Heart right ventricle (tissue), 16 donors: ENCODE data around the gene TMEM52. TPM values are rescaled to one million over a fixed set of nuclear protein-coding genes. Genes with fewer than 3 reads are reported as not detected.

Source experiments
- ATAC-seq, 8 donors: fragments of 200-7000 bp; cut with Tn5 transposase; one replicate each; pipeline ENCODE4 v1.9.1; 2020; ENCODE audit warnings: mild to moderate bottlenecking in 8 of 8, moderate library complexity in 8 of 8, moderate number of reproducible peaks in 1 of 8
- DNase-seq, 2 donors: peaks; one replicate each; pipeline ENCODE4 v3.0.0-alpha.2; 2020
- H3K27ac ChIP-seq, 10 donors: fragments of 200-600 bp; sonication (generic) in 2 of 10; one replicate each; pipeline versions ENCODE4 v1.5.0 to v1.8.0; 2020 to 2022; ENCODE audit warnings: mild to moderate bottlenecking in 3 of 10
- H3K27me3 ChIP-seq, 7 donors: fragments of 200-600 bp; one replicate each; pipeline ENCODE4 v1.8.0; 2021 to 2022; ENCODE audit warnings: mild to moderate bottlenecking in 2 of 7
- H3K36me3 ChIP-seq, 9 donors: fragments of 200-600 bp; sonication (generic) in 1 of 9; one replicate each; pipeline versions ENCODE4 v1.5.0 to v1.8.0; 2020 to 2022; ENCODE audit warnings: mild to moderate bottlenecking in 2 of 9
- H3K4me1 ChIP-seq, 9 donors: fragments of 200-600 bp; sonication (generic) in 1 of 9; one replicate each; pipeline versions ENCODE4 v1.5.0 to v1.8.0; 2020 to 2022; ENCODE audit warnings: mild to moderate bottlenecking in 4 of 9
- H3K4me3 ChIP-seq, 10 donors: fragments of 200-600 bp; sonication (generic) in 2 of 10; one replicate each; pipeline versions ENCODE4 v1.5.0 to v1.8.0; 2020 to 2022; ENCODE audit warnings: mild to moderate bottlenecking in 7 of 10, moderate library complexity in 2 of 10
- H3K9me3 ChIP-seq, 11 donors: fragments of 200-600 bp in 10 of 11; sonication (generic) in 2 of 11; one replicate each; pipeline versions ENCODE4 v1.5.0 to v1.8.0; 2013 to 2022; ENCODE audit warnings: mild to moderate bottlenecking in 2 of 11, control low read depth in 1 of 11, moderate library complexity in 1 of 11
- WGBS, 2 donors: extraction: QIAGEN DNeasy Blood & Tissue Kit; methylation state at CpG; one replicate each; pipeline ENCODE4 v1.1.7; 2013; ENCODE audit warnings: inconsistent platforms in 1 of 2; 5-methylcytosine and 5-hydroxymethylcytosine counted together
- intact Hi-C, 10 donors: fragments of 100-400 bp; cut with DNase I; formaldehyde crosslinking; loops; one replicate each; pipeline versions ENCODE4 v1.11.1 to v1.14.2; 2022
- polyA plus RNA-seq, 2 donors: library from polyadenylated mRNA; stranded (reverse); fragments of 200-250 nt; gene quantifications; one replicate each; pipeline ENCODE4 v1.2.3, GENCODE V29; 2013
- total RNA-seq, 10 donors: library from RNA; stranded (reverse); fragmentation: NEBNext Ultra II Directional in 3 of 10; extraction: Animal tissue kit (Norgen Biotek cat#: 25700) in 3 of 10; gene quantifications; one replicate each; pipeline versions ENCODE4 v1.2.1 to v1.2.4, GENCODE V29; 2021 to 2023
- TF ChIP-seq, protein P1 (sequence below), 9 donors: fragments of 200-600 bp; sonication (generic) in 2 of 9; IDR thresholded peaks; one replicate each; pipeline versions ENCODE4 v1.5.0 to v1.8.0; 2021 to 2022; ENCODE audit warnings: antibody characterized with exemption in 9 of 9, mild to moderate bottlenecking in 5 of 9, moderate library complexity in 1 of 9
- donor health status: Arrhythmogenic right ventricular cardiomyopathy.
- donor health status: ischemic (EF 13 %, LVEDD 7.1; RV severe dilation, severe dysfunction).
- donor health status: healthy with polysubstance abuse.
- donor health status: DM: no; HTN: yes; CAD: no.
- donor health status: DM: no; HTN: no; CAD: no.
- donor health status: ischemic (EF 25% LVEDD 6.9; RV normal size, moderate dysfunction).
- donor health status: ischemic (EF 25% LVEDD 5.7; RV mildly dilated, moderate dysfunction).
- donor health status: healthy.
- donor health status: DM: yes; HTN: yes; CAD: no.
- donor health status: Ischemic cardiomyopathy.
- donor health status: ischemic (EF 35%, LVEDD 5.7; RV mildly dilated, moderate dysfunction).
- donor health status: nonischemic (EF 11% LVEDD 7.7; RV severe dilation, severe dysfunction).
- donor health status: DM: yes; HTN: yes; CAD: no.
- donor health status: PGD.
- donor health status: ischemic (EF 29% LVEDD 5.4; RV normal size, mild dysfunction).
- donor health status: nonischemic (EF 23%, LVEDD 6.1; RV moderate dilation, normal function).

The TMEM52 gene
- total and polyA plus RNA-seq, 12 donors: 0.58 to 11.5 (median 1.9) TPM; not detected in 2

DNA sequence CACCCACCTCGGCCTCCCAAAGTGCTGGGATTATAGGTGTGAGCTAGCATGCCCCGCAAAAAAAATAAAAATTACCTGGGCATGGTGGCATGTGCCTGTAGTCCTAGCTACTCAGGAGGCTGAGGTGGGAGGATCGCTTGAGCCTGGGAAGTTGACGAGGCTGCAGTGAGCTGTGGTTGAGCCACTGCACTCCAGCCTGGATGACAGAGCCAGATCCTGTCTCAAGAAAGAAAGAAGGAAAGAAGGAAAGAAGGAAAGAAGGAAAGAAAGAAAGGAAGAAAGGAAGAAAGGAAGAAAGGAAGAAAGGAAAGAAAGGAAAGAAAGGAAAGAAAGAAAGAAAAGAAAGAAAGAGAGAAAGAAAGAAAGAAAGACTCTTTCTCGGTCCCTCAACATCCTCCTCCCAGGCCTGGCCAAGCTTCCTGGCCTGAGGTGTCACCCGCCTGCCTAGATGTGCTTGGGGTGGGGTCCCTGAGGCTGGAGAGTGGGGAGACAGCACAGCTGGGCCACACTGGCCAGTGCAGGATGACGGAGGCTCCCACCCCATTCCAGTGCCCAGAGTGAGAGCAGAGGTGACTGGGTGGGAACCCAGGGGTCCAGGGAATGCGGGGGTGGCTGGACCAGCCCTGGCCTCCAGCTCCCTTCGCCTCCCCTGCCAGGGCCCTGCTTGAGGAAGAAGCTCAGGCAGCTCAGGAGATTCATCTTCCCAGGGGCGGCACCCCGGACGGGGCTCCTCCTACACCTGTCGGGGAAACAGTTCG, 18.0 kb downstream of the TMEM52 start:
- 84 to 91% methylated on average over 14 of the region's 14 CpGs for WGBS, 2 donors
- no peak overlapping the region for H3K4me3 ChIP-seq
- TF ChIP-seq, protein P1, sequence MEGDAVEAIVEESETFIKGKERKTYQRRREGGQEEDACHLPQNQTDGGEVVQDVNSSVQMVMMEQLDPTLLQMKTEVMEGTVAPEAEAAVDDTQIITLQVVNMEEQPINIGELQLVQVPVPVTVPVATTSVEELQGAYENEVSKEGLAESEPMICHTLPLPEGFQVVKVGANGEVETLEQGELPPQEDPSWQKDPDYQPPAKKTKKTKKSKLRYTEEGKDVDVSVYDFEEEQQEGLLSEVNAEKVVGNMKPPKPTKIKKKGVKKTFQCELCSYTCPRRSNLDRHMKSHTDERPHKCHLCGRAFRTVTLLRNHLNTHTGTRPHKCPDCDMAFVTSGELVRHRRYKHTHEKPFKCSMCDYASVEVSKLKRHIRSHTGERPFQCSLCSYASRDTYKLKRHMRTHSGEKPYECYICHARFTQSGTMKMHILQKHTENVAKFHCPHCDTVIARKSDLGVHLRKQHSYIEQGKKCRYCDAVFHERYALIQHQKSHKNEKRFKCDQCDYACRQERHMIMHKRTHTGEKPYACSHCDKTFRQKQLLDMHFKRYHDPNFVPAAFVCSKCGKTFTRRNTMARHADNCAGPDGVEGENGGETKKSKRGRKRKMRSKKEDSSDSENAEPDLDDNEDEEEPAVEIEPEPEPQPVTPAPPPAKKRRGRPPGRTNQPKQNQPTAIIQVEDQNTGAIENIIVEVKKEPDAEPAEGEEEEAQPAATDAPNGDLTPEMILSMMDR (IDR thresholded peaks at IDR 0.05): no peak
- H3K4me1 ChIP-seq: peaks cover 0 to 6% (median 3%) of the 10 kb centered on the region in 9 donors
- ATAC-seq (no peak), DNase-seq (no peak)
- H3K9me3 ChIP-seq: peaks cover 0 to 3% (median 0%) of the 10 kb centered on the region in 11 donors
- intact Hi-C loops: loop anchor here in 1 of 10 donors (10.0 kb wide), 1 partner anchor 116 kb away; no protein-coding TSS in a partner anchor
- H3K27ac ChIP-seq: no peak overlapping the region
- H3K36me3 ChIP-seq: no peaks in the 10 kb centered on the region
- H3K27me3 ChIP-seq: no peaks in the 10 kb centered on the region

DNA sequence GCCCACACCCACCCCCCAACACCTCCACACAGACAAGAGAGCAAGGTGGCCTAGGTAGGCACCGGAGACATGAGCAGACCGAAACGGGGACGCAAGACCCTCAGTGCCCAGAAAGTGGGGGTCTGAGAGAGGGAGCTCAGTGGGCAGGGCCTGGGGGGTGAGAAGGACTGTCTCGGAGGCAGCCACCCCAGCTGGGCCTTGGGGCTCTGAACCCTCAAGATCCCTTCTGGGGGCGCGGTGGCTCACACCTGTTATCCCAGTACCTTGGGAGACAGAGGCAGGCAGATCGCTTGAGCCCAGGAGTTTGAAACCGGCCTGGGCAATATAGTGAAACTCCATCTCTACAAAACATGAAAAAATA, 19.1 kb downstream of the TMEM52 start:
- Histone ChIP-seq H3K27ac (no peak overlapping the region), H3K9me3 (peaks cover 0 to 3% (median 0%) of the 10 kb centered on the region in 11 donors), H3K4me1 (peaks cover 4 to 8% (median 6%) of the 10 kb centered on the region in 9 donors), H3K36me3 (no peaks in the 10 kb centered on the region), H3K4me3 (no peak overlapping the region), H3K27me3 (no peaks in the 10 kb centered on the region)
- TF ChIP-seq, protein P1 (IDR thresholded peaks at IDR 0.05): no peak
- intact Hi-C loops: loop anchor here in 3 of 10 donors (10.0 kb wide), 3 partner anchors 55 to 115 kb away; no protein-coding TSS in a partner anchor
- ATAC-seq: no peak
- 92 to 94% methylated on average over 9 of the region's 9 CpGs for WGBS, 2 donors
- no peak for DNase-seq

- DNase-seq (no peak), ATAC-seq (no peak)
- Histone ChIP-seq H3K36me3 (no peaks in the 10 kb centered on the region), H3K9me3 (peaks cover 0 to 3% (median 0%) of the 10 kb centered on the region in 11 donors), H3K4me3 (no peak overlapping the region), H3K27me3 (no peaks in the 10 kb centered on the region), H3K4me1 (peaks cover 9 to 14% (median 11%) of the 10 kb centered on the region in 9 donors), H3K27ac (no peak overlapping the region)
- TF ChIP-seq, protein P1 (IDR thresholded peaks at IDR 0.05): no peak
- 65 to 68% methylated on average over 15 to 16 of the region's 16 CpGs for WGBS, 2 donors
- intact Hi-C loops: loop anchor here in 2 of 10 donors (10.0 kb wide), 2 partner anchors 55 to 105 kb away; no protein-coding TSS in a partner anchor
Measured at GRCh38 chr1:1899266-1899966, 19.7 kb downstream of the TMEM52 start.

DNA sequence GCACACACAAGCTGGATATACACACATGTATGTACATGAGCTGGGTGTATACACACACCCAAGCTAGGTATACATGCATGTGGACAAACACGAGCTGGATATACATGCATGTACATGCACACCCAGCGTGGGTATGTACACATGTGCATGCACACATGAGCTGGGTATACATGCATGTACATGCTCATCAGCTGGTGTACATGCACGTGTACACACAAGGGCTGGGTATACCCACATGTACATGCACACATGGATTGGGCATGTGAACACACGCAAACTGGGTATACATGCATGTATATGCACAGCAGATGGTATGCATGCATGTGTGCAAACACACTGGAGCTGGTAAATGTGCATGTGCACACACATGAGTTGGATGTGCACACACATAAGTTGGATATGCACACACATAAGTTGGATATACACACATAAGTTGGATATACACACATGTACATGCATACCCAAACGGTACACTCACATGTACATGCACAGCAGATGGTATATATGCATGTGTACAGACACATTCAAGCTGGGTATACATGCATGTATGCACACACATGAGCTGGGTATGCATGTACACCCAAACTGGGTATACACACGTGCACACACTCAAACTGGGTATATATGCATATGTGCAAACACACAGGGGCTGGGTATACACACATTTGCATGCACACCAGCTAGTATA, 20.7 kb downstream of the TMEM52 start:
- intact Hi-C loops: loop anchor here in 2 of 10 donors (10.0 kb wide), 2 partner anchors 54 to 104 kb away; no protein-coding TSS in a partner anchor
- H3K4me3 ChIP-seq: no peak overlapping the region
- H3K27me3 ChIP-seq: no peaks in the 10 kb centered on the region
- peaks cover 14 to 24% (median 19%) of the 10 kb centered on the region in 9 donors for H3K4me1 ChIP-seq
- DNase-seq (no peak), ATAC-seq (no peak)
- 95 to 96% methylated on average over 6 of the region's 6 CpGs for WGBS, 2 donors
- H3K27ac ChIP-seq: no peak overlapping the region
- H3K9me3 ChIP-seq: peaks cover 0 to 3% (median 0%) of the 10 kb centered on the region in 11 donors
- TF ChIP-seq, protein P1 (IDR thresholded peaks at IDR 0.05): no peak
- no peaks in the 10 kb centered on the region for H3K36me3 ChIP-seq
